SK-N-SH treated with all-trans-retinoic acid at 6 μM for 48 hours (cell line): Measurements from ENCODE around the gene EPHA8.

Experiments
- ATAC-seq: fragments of 200-7000 bp; cut with Tn5 transposase; 3 replicates; pipeline ENCODE4 v1.9.1; 2020; ENCODE audit warnings: mild to moderate bottlenecking, moderate library complexity
- ARNTL ChIP-seq: fragments of 450-650 bp; formaldehyde crosslinking; IDR thresholded peaks from 2 replicates; pipeline ENCODE4 v1.5.0; 2020; ENCODE audit warnings: low read depth, mild to moderate bottlenecking, moderate library complexity, borderline replicate concordance
- CREB5 ChIP-seq: fragments of 250-450 bp; sonication (Bioruptor Pico); IDR thresholded peaks from 2 replicates; pipeline ENCODE4 v1.5.1; 2020; ENCODE audit warnings: low read depth, mild to moderate bottlenecking, moderate library complexity
- CSDC2 ChIP-seq: fragments of 250-450 bp; sonication (Bioruptor Pico); IDR thresholded peaks from 2 replicates; pipeline ENCODE4 v1.5.0; 2020; ENCODE audit warnings: mild to moderate bottlenecking, moderate library complexity
- CSRNP3 ChIP-seq: fragments of 250-450 bp; sonication (Bioruptor Pico); IDR thresholded peaks from 2 replicates; pipeline ENCODE4 v1.5.1; 2021; ENCODE audit warnings: mild to moderate bottlenecking, moderate library complexity
- ESRRG ChIP-seq: fragments of 250-450 bp; sonication (Bioruptor Pico); IDR thresholded peaks from 2 replicates; pipeline ENCODE4 v1.6.1; 2021; ENCODE audit warnings: mild to moderate bottlenecking
- GLIS3 ChIP-seq: fragments of 250-450 bp; sonication (Bioruptor Pico); IDR thresholded peaks from 2 replicates; pipeline ENCODE4 v1.5.0; 2020; ENCODE audit warnings: mild to moderate bottlenecking, moderate library complexity
- ISL1 ChIP-seq: fragments of 250-450 bp; sonication (Bioruptor Pico); IDR thresholded peaks from 2 replicates; pipeline ENCODE4 v2.1.2; 2022; ENCODE audit warnings: mild to moderate bottlenecking, moderate library complexity
- OSR1 ChIP-seq: fragments of 250-450 bp; sonication (Bioruptor Pico); IDR thresholded peaks from 2 replicates; pipeline ENCODE4 v1.8.0; 2022; ENCODE audit warnings: moderate library complexity, mild to moderate bottlenecking, inconsistent platforms
- PATZ1 ChIP-seq: fragments of 250-450 bp; sonication (Bioruptor Pico); IDR thresholded peaks from 2 replicates; pipeline ENCODE4 v1.8.0; 2020; ENCODE audit warnings: mild to moderate bottlenecking, moderate library complexity, borderline replicate concordance
- POU6F1 ChIP-seq: fragments of 250-450 bp; sonication (Bioruptor Pico); IDR thresholded peaks from 2 replicates; pipeline ENCODE4 v1.8.0; 2021; ENCODE audit warnings: low read depth, mild to moderate bottlenecking, moderate library complexity, borderline replicate concordance
- PPARA ChIP-seq: fragments of 250-450 bp; sonication (Bioruptor Pico); IDR thresholded peaks from 2 replicates; pipeline ENCODE4 v1.5.0; 2020; ENCODE audit warnings: mild to moderate bottlenecking, borderline replicate concordance
- RARB ChIP-seq: fragments of 250-450 bp; sonication (Bioruptor Pico); IDR thresholded peaks from 2 replicates; pipeline ENCODE4 v1.8.0; 2021; ENCODE audit warnings: mild to moderate bottlenecking, moderate library complexity
- SNAI2 ChIP-seq: fragments of 250-450 bp; sonication (Bioruptor Pico); IDR thresholded peaks from 2 replicates; pipeline ENCODE4 v1.5.0; 2020; ENCODE audit warnings: mild to moderate bottlenecking, moderate library complexity
- TCF4 ChIP-seq: fragments of 250-450 bp; sonication (Bioruptor Pico); IDR thresholded peaks from 2 replicates; pipeline ENCODE4 v1.8.0; 2021; ENCODE audit warnings: mild to moderate bottlenecking, moderate library complexity, borderline replicate concordance
- TOX ChIP-seq: fragments of 250-450 bp; sonication (Bioruptor Pico); IDR thresholded peaks from 2 replicates; pipeline ENCODE4 v1.8.0; 2021; ENCODE audit warnings: mild to moderate bottlenecking, moderate library complexity, borderline replicate concordance
- TSHZ2 ChIP-seq: fragments of 250-450 bp; sonication (Bioruptor Pico); IDR thresholded peaks from 2 replicates; pipeline ENCODE4 v1.5.0; 2020; ENCODE audit warnings: mild to moderate bottlenecking, moderate library complexity
- ZC3H10 ChIP-seq: fragments of 250-450 bp; sonication (Bioruptor Pico); IDR thresholded peaks from 2 replicates; pipeline ENCODE4 v1.5.1; 2021; ENCODE audit warnings: mild to moderate bottlenecking, moderate library complexity
- ZFP3 ChIP-seq: fragments of 250-450 bp; sonication (Bioruptor Pico); IDR thresholded peaks from 2 replicates; pipeline ENCODE4 v1.5.0; 2020; ENCODE audit warnings: mild to moderate bottlenecking, moderate library complexity
- ZFP30 ChIP-seq: fragments of 450-650 bp; formaldehyde crosslinking; IDR thresholded peaks from 2 replicates; pipeline ENCODE4 v1.5.0; 2022; ENCODE audit warnings: mild to moderate bottlenecking, moderate library complexity
- ZNF565 ChIP-seq: fragments of 450-650 bp; formaldehyde crosslinking; conservative IDR thresholded peaks from 2 replicates; pipeline ENCODE4 v1.5.0; 2020; ENCODE audit warnings: low read depth, mild to moderate bottlenecking, moderate library complexity
- ZNF70 ChIP-seq: fragments of 450-650 bp; formaldehyde crosslinking; IDR thresholded peaks from 2 replicates; pipeline ENCODE4 v1.5.0; 2020; ENCODE audit warnings: mild to moderate bottlenecking, moderate library complexity
- ZNF8 ChIP-seq: fragments of 450-650 bp; formaldehyde crosslinking; IDR thresholded peaks from 2 replicates; pipeline ENCODE4 v1.5.0; 2020; ENCODE audit warnings: mild to moderate bottlenecking, moderate library complexity

The EPHA8 gene

GRCh38 chr1:22534951-22535350, 28.3 kb upstream of the EPHA8 start:
- no peak for TF ChIP-seq TOX (CRISPR knock-in tag)
- TF ChIP-seq, all 23 proteins: peak for 0
- no peak for ATAC-seq

GRCh38 chr1:22535399-22535798, 27.9 kb upstream of the EPHA8 start:
- ATAC-seq: no peak
- TF ChIP-seq ZNF70 (CRISPR knock-in tag) (no peak), PPARA (CRISPR knock-in tag) (no peak), CSRNP3 (no peak), ISL1 (CRISPR knock-in tag) (no peak), ZNF565 (no peak), TSHZ2 (no peak), TCF4 (no peak), ESRRG (CRISPR knock-in tag) (no peak), ZNF8 (no peak), ZFP3 (CRISPR knock-in tag) (no peak), ARNTL (no peak), ZC3H10 (CRISPR knock-in tag) (no peak), CREB5 (no peak), POU6F1 (CRISPR knock-in tag) (no peak), SNAI2 (CRISPR knock-in tag) (no peak)

GRCh38 chr1:22536506-22536905, 26.8 kb upstream of the EPHA8 start:
- TF ChIP-seq ESRRG (CRISPR knock-in tag) (no peak), ZFP3 (CRISPR knock-in tag) (no peak), CREB5 (no peak), RARB (CRISPR knock-in tag) (no peak), TOX (CRISPR knock-in tag) (no peak), POU6F1 (CRISPR knock-in tag) (no peak), ZNF70 (CRISPR knock-in tag) (no peak), CSDC2 (CRISPR knock-in tag) (no peak), CSRNP3 (no peak), PATZ1 (CRISPR knock-in tag) (no peak), ZFP30 (no peak), SNAI2 (CRISPR knock-in tag) (no peak), TCF4 (no peak), OSR1 (no peak), ZNF565 (no peak), ZC3H10 (CRISPR knock-in tag) (no peak), PPARA (CRISPR knock-in tag) (no peak), GLIS3 (CRISPR knock-in tag) (no peak)
- TF ChIP-seq, all 23 proteins: peak for 0

More at GRCh38 chr1:22536506-22536905, 26.8 kb upstream of the EPHA8 start:
- ATAC-seq: no peak
